ENCODE results near the gene TMEM108.

- TF ChIP-seq CTCF (IDR thresholded peaks at IDR 0.05), result no peak
- TF ChIP-seq POLR2A (IDR thresholded peaks at IDR 0.05), result no peak
Observed at GRCh38 chr3:133237380-133237779, 199.2 kb downstream of the TMEM108 start.
